ENCODE measurements around the gene CRACR2B. TPM values are rescaled to one million over a fixed set of nuclear protein-coding genes. Genes with fewer than 3 reads are reported as not detected.

Gene CRACR2B
- total and polyA plus RNA-seq, 2 of the 13 experiments (the other 11 are each of a cell fraction or from before 2014, with no cell fraction given): 14.9 to 21.0 TPM

GRCh38 chr11:830295-831117 is 2.8 kb downstream of the CRACR2B start (continued):
- TF ChIP-seq TFDP2 (CRISPR knock-in tag; IDR thresholded peaks at IDR 0.05): peak; percentile 46; the same call in 1 of the 2 replicates
- TF ChIP-seq ZNF101 (CRISPR knock-in tag; IDR thresholded peaks at IDR 0.05; ENCODE audit: borderline replicate concordance, low read depth): no peak
- TF ChIP-seq ZC3H13 (CRISPR knock-in tag; IDR thresholded peaks at IDR 0.05): no peak
- 0 out of 2 replicates have a peak, but pooled peaks have one; percentile 72 for TF ChIP-seq EED (CRISPR knock-in tag; IDR thresholded peaks at IDR 0.05)
- TF ChIP-seq YEATS4 (CRISPR knock-in tag; IDR thresholded peaks at IDR 0.05; ENCODE audit: borderline replicate concordance): no peak
- TF ChIP-seq ZNF567 (CRISPR knock-in tag; IDR thresholded peaks at IDR 0.05; ENCODE audit: borderline replicate concordance): no peak
- peak; percentile 44; the same call in 1 of the 2 replicates for TF ChIP-seq HDAC1 (CRISPR knock-in tag; IDR thresholded peaks at IDR 0.05)
- 0 out of 2 replicates have a peak, but pooled peaks have one; percentile 22 for TF ChIP-seq ZNF276 (CRISPR knock-in tag; IDR thresholded peaks at IDR 0.05; ENCODE audit: low read depth)
- TF ChIP-seq ZNF704 (CRISPR knock-in tag; IDR thresholded peaks at IDR 0.05; ENCODE audit: borderline replicate concordance): 0 out of 2 replicates have a peak, but pooled peaks have one; percentile 8
- peak; percentile 93 for TF ChIP-seq ZNF687 (CRISPR knock-in tag; IDR thresholded peaks at IDR 0.05)
- no peak for TF ChIP-seq ZNF609 (CRISPR knock-in tag; IDR thresholded peaks at IDR 0.05; ENCODE audit: borderline replicate concordance)
- no peak for TF ChIP-seq ZNF878 (CRISPR knock-in tag; IDR thresholded peaks at IDR 0.05)

All from HepG2 (cell line).